ENCODE data around the gene ARFIP1.
"Not testable (repeated sequence)": the region's sequence is repeated elsewhere in the genome, so short reads cannot be mapped to it uniquely, and the experiment has no call there.

The ARFIP1 gene, protein sequence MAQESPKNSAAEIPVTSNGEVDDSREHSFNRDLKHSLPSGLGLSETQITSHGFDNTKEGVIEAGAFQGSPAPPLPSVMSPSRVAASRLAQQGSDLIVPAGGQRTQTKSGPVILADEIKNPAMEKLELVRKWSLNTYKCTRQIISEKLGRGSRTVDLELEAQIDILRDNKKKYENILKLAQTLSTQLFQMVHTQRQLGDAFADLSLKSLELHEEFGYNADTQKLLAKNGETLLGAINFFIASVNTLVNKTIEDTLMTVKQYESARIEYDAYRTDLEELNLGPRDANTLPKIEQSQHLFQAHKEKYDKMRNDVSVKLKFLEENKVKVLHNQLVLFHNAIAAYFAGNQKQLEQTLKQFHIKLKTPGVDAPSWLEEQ

DNA sequence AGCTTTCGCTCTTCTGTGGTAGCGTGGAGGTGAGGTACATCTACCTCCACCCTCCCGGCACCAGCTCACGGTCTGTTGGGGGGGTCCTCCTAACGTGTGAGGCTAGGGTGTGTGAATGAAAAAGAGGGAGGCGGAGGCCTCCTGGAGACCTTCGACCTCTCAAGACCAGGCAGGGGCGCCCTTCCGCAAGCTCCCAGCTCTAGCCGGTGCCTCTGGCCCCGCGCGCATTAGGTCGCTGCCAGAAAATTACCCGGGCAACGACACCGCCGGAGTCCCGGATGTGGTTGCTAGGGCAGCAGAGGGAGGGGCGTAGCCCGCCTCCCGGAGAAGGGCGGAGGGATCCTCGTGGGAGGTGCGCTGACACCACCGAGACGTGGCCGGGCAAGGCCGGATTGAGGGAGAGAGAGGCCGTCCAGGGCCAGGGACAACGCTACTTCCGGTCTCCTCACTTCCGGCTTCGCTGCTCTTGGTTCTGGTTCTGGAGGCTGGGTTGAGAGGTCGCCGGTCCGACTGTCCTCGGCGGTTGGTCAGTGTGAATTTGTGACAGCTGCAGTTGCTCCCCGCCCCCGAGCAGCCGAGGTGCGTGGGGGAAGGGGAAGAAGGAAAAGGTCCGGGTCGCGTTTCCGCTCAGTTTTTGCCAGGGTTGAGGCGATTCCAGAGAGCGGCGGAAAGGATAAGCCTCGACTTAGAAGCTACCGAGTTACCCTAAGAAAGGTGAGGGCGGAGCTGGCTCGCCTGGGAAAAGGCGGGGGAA, at the start of gene ARFIP1, which contains the start of gene TIGD4:
Gene ARFIP1 (plus strand): TSS at position 442 of the 754 bp plus-strand sequence. CDS start 49,680 bp downstream, outside the sequence.
Gene TIGD4 (minus strand): TSS at position 218 of the 754 bp plus-strand sequence. CDS start 8,726 bp downstream, outside the sequence.
- peak; percentile 94 for DNase-seq (ENCODE audit: low spot score)

- DNase-seq (ENCODE audit: low spot score), result no peak
Measured at GRCh38 chr4:152731997-152732396, 47.8 kb upstream of the ARFIP1 start.

- DNase-seq (ENCODE audit: low spot score), result no peak
Measured at GRCh38 chr4:152734015-152734698, 45.6 kb upstream of the ARFIP1 start.

- DNase-seq (ENCODE audit: low spot score), result no peak
Measured at GRCh38 chr4:152734699-152735050, 45.1 kb upstream of the ARFIP1 start.

GRCh38 chr4:152735396-152735859, 44.3 kb upstream of the ARFIP1 start:
- peak; percentile 24 for DNase-seq (ENCODE audit: low spot score)

- DNase-seq (ENCODE audit: low spot score), result no peak
Measured at GRCh38 chr4:152735906-152736305, 43.8 kb upstream of the ARFIP1 start.

- no peak for DNase-seq (ENCODE audit: low spot score)
Measured at GRCh38 chr4:152738827-152739226, 40.9 kb upstream of the ARFIP1 start.

- no peak for DNase-seq (ENCODE audit: low spot score)
Measured at GRCh38 chr4:152747444-152747843, 32.3 kb upstream of the ARFIP1 start.

- no peak for DNase-seq (ENCODE audit: low spot score)
Measured at GRCh38 chr4:152748619-152749018, 31.1 kb upstream of the ARFIP1 start.

- no peak for DNase-seq (ENCODE audit: low spot score)
Measured at GRCh38 chr4:152763796-152764195, 16.0 kb upstream of the ARFIP1 start.

DNA sequence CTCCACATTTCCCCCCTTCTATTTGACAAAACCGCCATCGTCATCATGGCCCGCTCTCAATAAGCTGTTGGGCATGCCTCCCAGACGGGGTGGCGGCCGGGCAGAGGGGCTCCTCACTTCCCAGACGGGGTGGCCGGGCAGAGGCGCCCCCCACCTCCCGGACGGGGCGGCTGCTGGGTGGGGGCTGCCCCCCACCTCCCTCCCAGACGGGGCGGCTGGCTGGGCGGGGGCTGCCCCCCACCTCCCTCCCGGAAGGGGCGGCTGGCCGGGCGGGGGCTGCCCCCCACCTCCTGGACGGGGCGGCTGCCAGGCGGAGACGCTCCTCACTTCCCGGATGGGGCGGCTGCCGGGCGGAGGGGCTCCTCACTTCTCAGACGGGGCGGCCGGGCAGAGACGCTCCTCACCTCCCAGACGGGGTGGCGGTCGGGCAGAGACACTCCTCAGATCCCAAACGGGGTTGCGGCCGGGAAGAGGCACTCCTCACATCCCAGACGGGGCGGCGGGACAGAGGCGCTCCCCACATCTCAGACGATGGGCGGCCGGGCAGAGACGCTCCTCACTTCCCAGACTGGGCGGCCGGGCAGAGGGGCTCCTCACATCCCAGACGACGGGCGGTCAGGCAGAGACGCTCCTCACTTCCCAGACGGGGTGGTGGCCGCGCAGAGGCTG, 14.6 kb upstream of the ARFIP1 start:
- DNase-seq (ENCODE audit: low spot score), result not testable (repeated sequence)

GRCh38 chr4:152771741-152772533, 7.8 kb upstream of the ARFIP1 start:
- DNase-seq (ENCODE audit: low spot score), result no peak

DNA sequence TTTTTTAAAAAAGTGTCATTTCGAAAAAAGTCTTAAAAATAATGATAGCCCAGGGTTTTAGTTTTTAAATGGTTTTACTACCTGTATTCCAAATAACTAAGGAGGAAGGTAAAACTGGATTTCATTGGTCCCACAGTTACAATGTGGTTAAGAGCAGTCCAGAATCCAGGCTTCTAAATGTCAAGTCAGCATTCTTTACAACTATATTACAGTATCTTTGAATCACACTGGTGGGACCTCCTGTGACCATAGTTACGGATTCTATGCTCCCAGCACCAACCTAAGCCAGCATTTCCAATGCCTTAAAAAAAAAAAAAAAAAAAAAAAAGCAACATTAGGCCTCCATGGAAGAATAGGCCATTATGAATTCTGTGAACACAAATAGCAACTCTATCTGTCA, 6.4 kb upstream of the ARFIP1 start:
- DNase-seq (ENCODE audit: low spot score), result no peak

DNA sequence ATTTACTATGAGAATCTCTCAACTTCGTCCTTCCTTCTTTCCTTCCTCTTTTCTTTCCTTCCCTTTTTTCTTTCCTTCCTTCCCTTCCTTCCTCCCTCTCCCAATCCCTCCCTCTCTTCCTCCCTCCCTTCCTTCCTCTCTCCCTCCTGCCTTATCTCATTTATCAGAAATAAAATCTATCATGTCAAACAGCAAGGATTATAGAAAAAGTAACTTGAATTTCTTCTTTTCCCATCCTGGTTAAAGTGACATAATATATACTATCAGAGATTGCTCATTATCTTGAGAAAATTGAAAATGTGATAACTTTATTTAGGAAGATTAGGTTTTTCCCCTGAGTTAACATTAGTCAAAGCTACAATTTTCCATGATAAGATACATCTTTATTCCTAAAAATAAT, 5.8 kb upstream of the ARFIP1 start:
- DNase-seq (ENCODE audit: low spot score), result no peak

GRCh38 chr4:152776352-152776751, 3.4 kb upstream of the ARFIP1 start:
- no peak for DNase-seq (ENCODE audit: low spot score)

- no peak for DNase-seq (ENCODE audit: low spot score)
Measured at GRCh38 chr4:152777488-152777887, 2.3 kb upstream of the ARFIP1 start.

- DNase-seq (ENCODE audit: low spot score), result peak; percentile 10
Measured at GRCh38 chr4:152778656-152779512, 870 bp upstream of the ARFIP1 start.

DNA sequence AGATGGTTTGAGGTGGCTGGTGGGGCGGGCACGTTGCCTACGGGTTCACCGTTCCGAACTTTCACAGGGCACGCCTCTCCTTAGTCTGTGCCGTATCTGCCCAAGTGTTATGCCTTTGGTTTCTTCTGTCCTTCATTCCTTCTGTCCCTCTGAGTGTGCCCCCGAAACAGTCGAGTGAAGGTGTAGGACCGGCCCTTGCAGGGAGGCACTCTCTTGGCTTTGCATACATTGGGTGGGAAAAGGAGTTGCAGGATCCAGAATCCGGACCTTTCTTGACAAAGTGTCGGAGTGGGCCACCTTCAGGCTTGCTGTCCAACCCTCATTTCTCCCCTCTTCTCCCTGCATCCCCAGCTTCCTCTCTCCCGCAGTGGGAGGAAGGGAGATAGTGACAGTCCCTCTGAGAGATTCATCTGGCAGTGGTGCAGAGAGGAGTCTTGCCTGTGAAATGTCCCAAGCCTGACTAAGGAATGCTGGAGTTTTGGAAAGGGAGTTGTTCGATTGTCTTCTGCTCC, 569 bp downstream of the ARFIP1 start:
- DNase-seq (ENCODE audit: low spot score), result no peak

DNA sequence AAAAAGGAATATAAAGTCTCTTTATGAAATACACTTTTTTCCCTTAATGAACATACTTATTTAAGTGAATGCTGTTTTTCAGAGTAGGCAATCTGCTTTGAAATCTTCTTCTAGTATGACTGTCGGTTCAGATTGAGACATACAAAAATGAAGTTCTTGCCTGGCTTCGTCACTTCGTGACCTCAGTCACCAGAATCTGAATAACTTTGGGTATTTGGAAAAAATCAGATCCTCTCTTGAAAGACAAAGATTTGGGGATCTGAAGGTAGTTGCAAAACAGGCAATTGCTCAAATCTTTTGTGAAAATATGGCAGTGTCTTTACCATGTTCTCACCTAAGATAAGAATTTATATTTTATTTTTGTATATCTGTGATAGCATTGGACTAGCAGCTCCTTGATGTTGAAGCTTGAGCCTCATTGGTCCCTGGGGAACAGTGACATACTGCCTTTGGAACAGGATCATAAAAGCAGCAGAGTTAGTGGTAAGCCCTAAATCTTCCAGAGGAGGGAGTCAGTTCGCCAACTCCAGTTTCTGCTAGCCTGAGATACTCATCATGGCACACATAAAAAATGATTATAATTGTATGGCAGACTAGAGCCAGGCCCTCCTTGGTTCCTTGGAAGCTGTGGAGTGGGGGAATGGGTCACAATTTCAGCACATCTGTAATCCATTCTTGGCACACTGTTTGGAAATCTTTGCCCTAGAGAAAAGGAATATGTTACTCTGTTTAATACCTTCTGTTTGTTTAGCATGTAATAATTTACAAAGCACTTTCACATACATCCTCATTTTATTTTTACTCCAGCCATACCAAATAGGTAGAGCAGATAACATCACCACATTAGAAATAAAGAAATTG, 5.0 kb downstream of the ARFIP1 start:
- DNase-seq (ENCODE audit: low spot score), result no peak

All from CD4-positive, alpha-beta T cell treated with Interleukin-15 for 4 hours (primary cell).